DMS153 treated with DMSO at 0.1 percent for 48 hours (cell line): ENCODE data around the gene ADARB2.

Source experiments
- DNase-seq: peaks from one replicate; lab custom pipeline; 2025; ENCODE audit not compliant: unreplicated experiment; lab: John Stamatoyannopoulos, UW

Gene ADARB2

GRCh38 chr10:1664333-1664964 lies 72.9 kb downstream of the ADARB2 start:
- no peak for DNase-seq

GRCh38 chr10:1663226-1663625 lies 74.1 kb downstream of the ADARB2 start:
- DNase-seq: no peak

GRCh38 chr10:1662438-1663025 lies 74.8 kb downstream of the ADARB2 start:
- DNase-seq: no peak

- no peak for DNase-seq
Measured at GRCh38 chr10:1661859-1662437, 75.4 kb downstream of the ADARB2 start.

GRCh38 chr10:1661416-1661815 lies 75.9 kb downstream of the ADARB2 start:
- DNase-seq: no peak

GRCh38 chr10:1660815-1661214 lies 76.5 kb downstream of the ADARB2 start:
- no peak for DNase-seq

- DNase-seq: no peak
Measured at GRCh38 chr10:1660386-1660785, 76.9 kb downstream of the ADARB2 start.

GRCh38 chr10:1659221-1659791 lies 78.0 kb downstream of the ADARB2 start:
- no peak for DNase-seq

- DNase-seq: no peak
Measured at GRCh38 chr10:1658658-1659057, 78.7 kb downstream of the ADARB2 start.

- DNase-seq: no peak
Measured at GRCh38 chr10:1657479-1657878, 79.8 kb downstream of the ADARB2 start.

- no peak for DNase-seq
Measured at GRCh38 chr10:1655367-1655766, 82.0 kb downstream of the ADARB2 start.

- DNase-seq: no peak
Measured at GRCh38 chr10:1654811-1655356, 82.4 kb downstream of the ADARB2 start.

GRCh38 chr10:1654247-1654646 lies 83.1 kb downstream of the ADARB2 start:
- no peak for DNase-seq

GRCh38 chr10:1653321-1653720 lies 84.0 kb downstream of the ADARB2 start:
- DNase-seq: no peak

GRCh38 chr10:1652151-1652550 lies 85.2 kb downstream of the ADARB2 start:
- DNase-seq: no peak

GRCh38 chr10:1651270-1651966 lies 85.9 kb downstream of the ADARB2 start:
- DNase-seq: no peak

- DNase-seq: no peak
Measured at GRCh38 chr10:1650542-1651269, 86.6 kb downstream of the ADARB2 start.

GRCh38 chr10:1648648-1649047 lies 88.7 kb downstream of the ADARB2 start:
- DNase-seq: no peak

GRCh38 chr10:1646332-1646731 lies 91.0 kb downstream of the ADARB2 start:
- no peak for DNase-seq

- DNase-seq: no peak
Measured at GRCh38 chr10:1645896-1646295, 91.4 kb downstream of the ADARB2 start.

GRCh38 chr10:1644191-1644711 lies 93.1 kb downstream of the ADARB2 start:
- DNase-seq: no peak
